Measurements from ENCODE around the gene ACLY.

ACLY gene

GRCh38 chr17:41913798-41914197 is 5.0 kb downstream of the ACLY start:
- Histone ChIP-seq H3K4me3 (ENCODE audit: low read depth in 1 of 2, low read length in 1 of 2) (no peak overlapping the region), H3K27me3 (no peaks in the 10 kb centered on the region), H3K27ac (no peak overlapping the region), H3K9me3 (no peaks in the 10 kb centered on the region), H3K36me3 (peaks cover 50% of the 10 kb centered on the region), H3K4me1 (ENCODE audit: control insufficient read depth in 1 of 2, insufficient read depth in 1 of 2, low read depth in 1 of 2, low read length in 1 of 2) (peaks cover 10 to 15% of the 10 kb centered on the region in 2 experiments)
- TF ChIP-seq, protein P1, sequence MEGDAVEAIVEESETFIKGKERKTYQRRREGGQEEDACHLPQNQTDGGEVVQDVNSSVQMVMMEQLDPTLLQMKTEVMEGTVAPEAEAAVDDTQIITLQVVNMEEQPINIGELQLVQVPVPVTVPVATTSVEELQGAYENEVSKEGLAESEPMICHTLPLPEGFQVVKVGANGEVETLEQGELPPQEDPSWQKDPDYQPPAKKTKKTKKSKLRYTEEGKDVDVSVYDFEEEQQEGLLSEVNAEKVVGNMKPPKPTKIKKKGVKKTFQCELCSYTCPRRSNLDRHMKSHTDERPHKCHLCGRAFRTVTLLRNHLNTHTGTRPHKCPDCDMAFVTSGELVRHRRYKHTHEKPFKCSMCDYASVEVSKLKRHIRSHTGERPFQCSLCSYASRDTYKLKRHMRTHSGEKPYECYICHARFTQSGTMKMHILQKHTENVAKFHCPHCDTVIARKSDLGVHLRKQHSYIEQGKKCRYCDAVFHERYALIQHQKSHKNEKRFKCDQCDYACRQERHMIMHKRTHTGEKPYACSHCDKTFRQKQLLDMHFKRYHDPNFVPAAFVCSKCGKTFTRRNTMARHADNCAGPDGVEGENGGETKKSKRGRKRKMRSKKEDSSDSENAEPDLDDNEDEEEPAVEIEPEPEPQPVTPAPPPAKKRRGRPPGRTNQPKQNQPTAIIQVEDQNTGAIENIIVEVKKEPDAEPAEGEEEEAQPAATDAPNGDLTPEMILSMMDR (IDR thresholded peaks at IDR 0.05), result no peak

DNA sequence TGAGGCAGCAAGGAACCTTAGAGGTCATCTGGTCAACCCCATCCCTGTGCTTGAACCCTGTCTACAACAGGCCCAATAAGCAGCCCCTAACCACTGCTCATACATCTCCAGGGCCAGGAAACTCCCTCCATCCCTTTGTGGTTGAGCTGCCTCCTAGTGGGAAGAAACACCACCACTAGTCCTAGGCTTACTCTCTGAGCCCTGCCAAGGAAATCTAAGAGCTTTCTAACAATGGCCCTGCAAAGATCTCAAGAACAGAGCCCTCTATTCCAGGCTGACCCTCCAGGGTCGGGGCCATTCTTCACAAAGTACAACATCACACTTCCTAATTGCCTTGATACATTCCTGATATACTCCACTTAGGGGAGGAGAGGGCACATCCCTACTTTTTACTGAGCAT is 5.8 kb downstream of the ACLY start:
- Histone ChIP-seq H3K27me3 (no peaks in the 10 kb centered on the region), H3K36me3 (peaks cover 59% of the 10 kb centered on the region), H3K27ac (no peak overlapping the region), H3K4me1 (ENCODE audit: control insufficient read depth in 1 of 2, insufficient read depth in 1 of 2, low read depth in 1 of 2, low read length in 1 of 2) (peaks cover 8% of the 10 kb centered on the region in 2 experiments), H3K4me3 (ENCODE audit: low read depth in 1 of 2, low read length in 1 of 2) (no peak overlapping the region), H3K9me3 (no peaks in the 10 kb centered on the region)
- TF ChIP-seq, protein P1 (IDR thresholded peaks at IDR 0.05), result no peak

GRCh38 chr17:41910701-41911391 is 7.9 kb downstream of the ACLY start:
- Histone ChIP-seq H3K27ac (no peak overlapping the region), H3K4me1 (ENCODE audit: control insufficient read depth in 1 of 2, insufficient read depth in 1 of 2, low read depth in 1 of 2, low read length in 1 of 2) (no peaks in the 10 kb centered on the region), H3K4me3 (ENCODE audit: low read depth in 1 of 2, low read length in 1 of 2) (no peak overlapping the region), H3K9me3 (no peaks in the 10 kb centered on the region), H3K36me3 (peaks cover 79% of the 10 kb centered on the region), H3K27me3 (no peaks in the 10 kb centered on the region)
- TF ChIP-seq, protein P1 (IDR thresholded peaks at IDR 0.05), result no peak

- Histone ChIP-seq H3K4me1 (ENCODE audit: control insufficient read depth in 1 of 2, insufficient read depth in 1 of 2, low read depth in 1 of 2, low read length in 1 of 2) (no peaks in the 10 kb centered on the region), H3K27me3 (no peaks in the 10 kb centered on the region), H3K9me3 (no peaks in the 10 kb centered on the region), H3K27ac (no peak overlapping the region), H3K4me3 (ENCODE audit: low read depth in 1 of 2, low read length in 1 of 2) (no peak overlapping the region), H3K36me3 (peaks cover 97% of the 10 kb centered on the region)
- TF ChIP-seq, protein P1 (IDR thresholded peaks at IDR 0.05), result no peak
Observed at GRCh38 chr17:41909088-41909487, 9.7 kb downstream of the ACLY start.

DNA sequence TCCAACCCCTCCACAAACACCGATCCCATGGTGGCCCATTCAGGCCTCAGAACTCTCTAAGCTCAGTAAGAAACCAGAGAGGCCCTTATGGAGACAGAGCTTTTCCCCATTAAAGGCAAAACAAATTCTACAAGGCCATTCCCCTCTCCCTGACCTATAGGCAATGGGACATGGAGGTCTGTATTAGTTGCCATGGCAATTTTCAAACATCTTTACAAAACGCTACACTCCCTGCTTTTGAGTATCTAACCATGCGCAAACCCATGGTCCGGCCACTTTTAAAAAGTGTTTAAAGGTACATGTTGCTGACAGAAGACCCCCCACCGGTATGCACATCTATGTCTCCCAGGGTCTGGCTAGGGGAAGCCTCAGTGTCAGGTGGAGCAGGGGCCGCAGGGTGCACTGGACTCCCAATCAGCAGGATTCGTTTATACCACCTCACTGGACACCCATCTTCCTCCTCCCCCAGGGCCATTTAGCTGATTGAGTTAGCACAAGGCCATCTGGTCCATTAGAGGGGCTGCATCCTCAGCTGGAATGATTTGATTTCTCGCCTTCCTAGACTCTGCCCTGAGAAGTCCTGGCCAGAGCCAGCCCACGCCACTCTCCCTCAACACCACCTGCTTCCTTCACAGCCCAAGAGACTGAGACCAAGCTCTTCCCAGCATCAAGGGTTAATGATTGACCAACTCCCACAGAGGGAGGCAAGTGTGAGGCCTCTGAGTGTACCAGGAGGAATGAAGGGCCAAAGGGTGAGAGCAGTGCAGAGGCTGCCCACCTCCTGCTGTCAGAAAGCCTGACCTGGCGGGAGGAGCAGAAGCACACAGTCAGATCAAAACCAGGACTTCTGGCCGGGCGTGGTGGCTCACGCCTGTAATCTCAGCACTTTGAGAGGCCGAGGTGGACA is 10.9 kb downstream of the ACLY start:
- H3K36me3 ChIP-seq, result peaks cover 98% of the 10 kb centered on the region
- H3K4me1 ChIP-seq (ENCODE audit: control insufficient read depth in 1 of 2, insufficient read depth in 1 of 2, low read depth in 1 of 2, low read length in 1 of 2), result no peaks in the 10 kb centered on the region
- H3K27me3 ChIP-seq, result no peaks in the 10 kb centered on the region
- H3K4me3 ChIP-seq (ENCODE audit: low read depth in 1 of 2, low read length in 1 of 2), result no peak overlapping the region
- H3K9me3 ChIP-seq, result no peaks in the 10 kb centered on the region
- H3K27ac ChIP-seq, result no peak overlapping the region
- TF ChIP-seq, protein P1 (IDR thresholded peaks at IDR 0.05), result no peak
